GM19455 (cell line): ENCODE data around the gene PIMREG.

Source experiments
- ATAC-seq: cut with Tn5 transposase; IDR thresholded peaks from one replicate; pipeline ENCODE4 v1.9.1; 2021; ENCODE audit not compliant: unreplicated experiment

Gene PIMREG

GRCh38 chr17:6460531-6461161 is 16.4 kb downstream of the PIMREG start:
- ATAC-seq: no peak

GRCh38 chr17:6461246-6461645 is 17.0 kb downstream of the PIMREG start:
- ATAC-seq: no peak

- no peak for ATAC-seq
Observed at GRCh38 chr17:6461792-6462524, 17.7 kb downstream of the PIMREG start.

GRCh38 chr17:6462692-6463091 is 18.4 kb downstream of the PIMREG start:
- no peak for ATAC-seq

GRCh38 chr17:6463616-6464445 is 19.6 kb downstream of the PIMREG start:
- ATAC-seq: no peak

GRCh38 chr17:6464446-6465041 is 20.3 kb downstream of the PIMREG start:
- no peak for ATAC-seq

- no peak for ATAC-seq
Observed at GRCh38 chr17:6465206-6466003, 21.1 kb downstream of the PIMREG start.

- ATAC-seq: no peak
Observed at GRCh38 chr17:6467567-6467966, 23.3 kb downstream of the PIMREG start.

- no peak for ATAC-seq
Observed at GRCh38 chr17:6468051-6468790, 24.0 kb downstream of the PIMREG start.

GRCh38 chr17:6470146-6470718 is 26.0 kb downstream of the PIMREG start:
- no peak for ATAC-seq

- ATAC-seq: no peak
Observed at GRCh38 chr17:6470751-6471521, 26.7 kb downstream of the PIMREG start.

- no peak for ATAC-seq
Observed at GRCh38 chr17:6471531-6472465, 27.5 kb downstream of the PIMREG start.

GRCh38 chr17:6472517-6472916 is 28.3 kb downstream of the PIMREG start:
- no peak for ATAC-seq

- ATAC-seq: no peak
Observed at GRCh38 chr17:6473128-6473767, 29.0 kb downstream of the PIMREG start.

- ATAC-seq: no peak
Observed at GRCh38 chr17:6474376-6474775, 30.1 kb downstream of the PIMREG start.

GRCh38 chr17:6474906-6475305 is 30.7 kb downstream of the PIMREG start:
- ATAC-seq: no peak

- no peak for ATAC-seq
Observed at GRCh38 chr17:6475411-6475810, 31.2 kb downstream of the PIMREG start.
